K562 (cell line): ENCODE results near the gene EN1. TPM values are rescaled to one million over a fixed set of nuclear protein-coding genes. Genes with fewer than 3 reads are reported as not detected.

Experiments
- CHD2 ChIP-seq: IDR thresholded peaks from 2 replicates; pipeline ENCODE4 v1.6.1; 2011; ENCODE audit warnings: low read depth, low read length
- ETV5 ChIP-seq: sonication (generic); formaldehyde crosslinking; IDR thresholded peaks from 2 replicates; pipeline ENCODE4 v1.4.0; 2020; ENCODE audit warnings: low read depth, mild to moderate bottlenecking, missing genetic modification reagents
- GABPB1 ChIP-seq: sonication (generic); formaldehyde crosslinking; IDR thresholded peaks from 2 replicates; pipeline ENCODE4 v1.8.0; 2022; ENCODE audit warnings: mild to moderate bottlenecking, missing genetic modification reagents
- JUND ChIP-seq, 2 experiments: IDR thresholded peaks; 2 replicates in 1 of 2; 3 replicates in 1 of 2; pipeline ENCODE4 v1.6.1; 2011; ENCODE audit warnings: borderline replicate concordance in 2 of 2, low read depth in 2 of 2, low read length in 2 of 2, improper control_type of control experiment in 1 of 2, missing biosample characterization in 1 of 2, missing genetic modification characterization in 1 of 2, missing genetic modification reagents in 1 of 2
- KHSRP ChIP-seq: fragments of 450-650 bp; IDR thresholded peaks from 2 replicates; pipeline ENCODE4 v1.6.1; 2017
- L3MBTL2 ChIP-seq: fragments of 450-650 bp; IDR thresholded peaks from 2 replicates; pipeline ENCODE4 v1.6.1; 2016; ENCODE audit warnings: mild to moderate bottlenecking, moderate library complexity
- LCOR ChIP-seq: sonication (generic); formaldehyde crosslinking; IDR thresholded peaks from 2 replicates; pipeline ENCODE4 v1.8.0; 2022; ENCODE audit warnings: mild to moderate bottlenecking, missing genetic modification reagents
- RBM17 ChIP-seq: fragments of 200-400 bp; formaldehyde crosslinking; IDR thresholded peaks from 2 replicates; pipeline ENCODE4 v1.6.1; 2017; ENCODE audit warnings: low read depth, mild to moderate bottlenecking, low read length, borderline replicate concordance
- STAT5A ChIP-seq: IDR thresholded peaks from 2 replicates; pipeline ENCODE4 v1.6.1; 2012; ENCODE audit warnings: low read length, inconsistent platforms, borderline replicate concordance
- YBX1 ChIP-seq: fragments of 450-650 bp; IDR thresholded peaks from 2 replicates; pipeline ENCODE4 v1.7.1; 2016; ENCODE audit warnings: mild to moderate bottlenecking
- YY1 ChIP-seq, 3 experiments: IDR thresholded peaks; 2 replicates each; pipeline ENCODE4 v1.6.1; 2011; ENCODE audit warnings: low read length in 2 of 3, mild to moderate bottlenecking in 2 of 3, moderate library complexity in 2 of 3, borderline replicate concordance in 1 of 3, control low read depth in 1 of 3, low read depth in 1 of 3; ENCODE audit not compliant: insufficient read depth in 3 of 3, insufficient replicate concordance in 2 of 3, control insufficient read depth in 1 of 3, insufficient read length in 1 of 3; ENCODE audit errors: extremely low read depth in 1 of 3
- ZBTB7A ChIP-seq: IDR thresholded peaks from 2 replicates; pipeline ENCODE4 v1.6.1; 2011; ENCODE audit warnings: low read depth, mild to moderate bottlenecking, low read length, moderate library complexity, borderline replicate concordance; ENCODE audit not compliant: control insufficient read depth
- ZNF384 ChIP-seq: IDR thresholded peaks from 2 replicates; pipeline ENCODE4 v1.6.1; 2012; ENCODE audit warnings: low read depth, low read length, improper control_type of control experiment
- polyA plus RNA-seq, 8 experiments: library from polyadenylated mRNA; depleted of rRNA in 4 of 8; stranded (reverse) in 5 of 8; unstranded in 3 of 8; fragments of >200 nt; fragmentation: Nextera tagmentation in 2 of 8; fragmentation: Illumina TruSeq in 1 of 8; extraction: Ambion mirVana in 2 of 8; extraction: Trizol in 1 of 8; gene quantifications; 2 replicates each; pipeline versions ENCODE4 v1.2.1 to v1.2.3, GENCODE V29; 2011 to 2014; ENCODE audit warnings: inconsistent platforms in 1 of 8, missing spikeins in 1 of 8
- total RNA-seq, 7 experiments: library from RNA; depleted of rRNA in 6 of 7; stranded (reverse); fragments of >200 nt in 6 of 7; fragmentation: Illumina TruSeq in 2 of 7; extraction: Trizol in 2 of 7; gene quantifications; 2 replicates each; pipeline versions ENCODE4 v1.2.1 to v1.2.3, GENCODE V29; 2011 to 2021; ENCODE audit warnings: low replicate concordance in 1 of 7
- TF ChIP-seq, protein P1 (sequence below): fragments of 450-650 bp; IDR thresholded peaks from 2 replicates; pipeline ENCODE4 v1.6.1; 2016; ENCODE audit warnings: mild to moderate bottlenecking, moderate library complexity
- TF ChIP-seq, protein P2 (sequence below): fragments of 450-650 bp; IDR thresholded peaks from 2 replicates; pipeline ENCODE4 v1.6.1; 2016; ENCODE audit warnings: antibody characterized with exemption

The EN1 gene
- total and polyA plus RNA-seq, 9 of the 15 experiments (the other 6 are each of a cell fraction or from before 2014, with no cell fraction given): 0.06 to 2.0 (median 0.51) TPM

DNA sequence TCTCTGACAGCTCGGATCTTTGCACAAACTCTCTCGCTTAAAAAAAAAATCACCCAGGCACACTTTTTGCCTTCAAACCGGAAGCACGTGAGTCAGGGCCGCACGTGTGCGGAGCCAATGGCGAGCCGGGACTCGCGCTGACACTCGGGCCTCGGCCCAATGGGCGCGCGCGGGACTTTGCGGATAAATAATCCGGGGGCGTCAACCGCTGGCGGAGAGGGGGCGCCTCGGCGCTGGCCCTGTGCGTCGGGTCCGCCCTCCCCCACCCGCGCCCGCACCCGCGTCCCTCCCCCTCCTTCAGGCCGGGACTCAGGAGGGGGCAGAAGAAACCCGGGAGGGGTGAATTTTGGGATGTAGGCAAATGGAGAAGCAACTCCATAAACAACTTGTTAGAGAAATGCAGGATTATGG, 319 bp upstream of the EN1 start (continued):
- TF ChIP-seq, protein P1, sequence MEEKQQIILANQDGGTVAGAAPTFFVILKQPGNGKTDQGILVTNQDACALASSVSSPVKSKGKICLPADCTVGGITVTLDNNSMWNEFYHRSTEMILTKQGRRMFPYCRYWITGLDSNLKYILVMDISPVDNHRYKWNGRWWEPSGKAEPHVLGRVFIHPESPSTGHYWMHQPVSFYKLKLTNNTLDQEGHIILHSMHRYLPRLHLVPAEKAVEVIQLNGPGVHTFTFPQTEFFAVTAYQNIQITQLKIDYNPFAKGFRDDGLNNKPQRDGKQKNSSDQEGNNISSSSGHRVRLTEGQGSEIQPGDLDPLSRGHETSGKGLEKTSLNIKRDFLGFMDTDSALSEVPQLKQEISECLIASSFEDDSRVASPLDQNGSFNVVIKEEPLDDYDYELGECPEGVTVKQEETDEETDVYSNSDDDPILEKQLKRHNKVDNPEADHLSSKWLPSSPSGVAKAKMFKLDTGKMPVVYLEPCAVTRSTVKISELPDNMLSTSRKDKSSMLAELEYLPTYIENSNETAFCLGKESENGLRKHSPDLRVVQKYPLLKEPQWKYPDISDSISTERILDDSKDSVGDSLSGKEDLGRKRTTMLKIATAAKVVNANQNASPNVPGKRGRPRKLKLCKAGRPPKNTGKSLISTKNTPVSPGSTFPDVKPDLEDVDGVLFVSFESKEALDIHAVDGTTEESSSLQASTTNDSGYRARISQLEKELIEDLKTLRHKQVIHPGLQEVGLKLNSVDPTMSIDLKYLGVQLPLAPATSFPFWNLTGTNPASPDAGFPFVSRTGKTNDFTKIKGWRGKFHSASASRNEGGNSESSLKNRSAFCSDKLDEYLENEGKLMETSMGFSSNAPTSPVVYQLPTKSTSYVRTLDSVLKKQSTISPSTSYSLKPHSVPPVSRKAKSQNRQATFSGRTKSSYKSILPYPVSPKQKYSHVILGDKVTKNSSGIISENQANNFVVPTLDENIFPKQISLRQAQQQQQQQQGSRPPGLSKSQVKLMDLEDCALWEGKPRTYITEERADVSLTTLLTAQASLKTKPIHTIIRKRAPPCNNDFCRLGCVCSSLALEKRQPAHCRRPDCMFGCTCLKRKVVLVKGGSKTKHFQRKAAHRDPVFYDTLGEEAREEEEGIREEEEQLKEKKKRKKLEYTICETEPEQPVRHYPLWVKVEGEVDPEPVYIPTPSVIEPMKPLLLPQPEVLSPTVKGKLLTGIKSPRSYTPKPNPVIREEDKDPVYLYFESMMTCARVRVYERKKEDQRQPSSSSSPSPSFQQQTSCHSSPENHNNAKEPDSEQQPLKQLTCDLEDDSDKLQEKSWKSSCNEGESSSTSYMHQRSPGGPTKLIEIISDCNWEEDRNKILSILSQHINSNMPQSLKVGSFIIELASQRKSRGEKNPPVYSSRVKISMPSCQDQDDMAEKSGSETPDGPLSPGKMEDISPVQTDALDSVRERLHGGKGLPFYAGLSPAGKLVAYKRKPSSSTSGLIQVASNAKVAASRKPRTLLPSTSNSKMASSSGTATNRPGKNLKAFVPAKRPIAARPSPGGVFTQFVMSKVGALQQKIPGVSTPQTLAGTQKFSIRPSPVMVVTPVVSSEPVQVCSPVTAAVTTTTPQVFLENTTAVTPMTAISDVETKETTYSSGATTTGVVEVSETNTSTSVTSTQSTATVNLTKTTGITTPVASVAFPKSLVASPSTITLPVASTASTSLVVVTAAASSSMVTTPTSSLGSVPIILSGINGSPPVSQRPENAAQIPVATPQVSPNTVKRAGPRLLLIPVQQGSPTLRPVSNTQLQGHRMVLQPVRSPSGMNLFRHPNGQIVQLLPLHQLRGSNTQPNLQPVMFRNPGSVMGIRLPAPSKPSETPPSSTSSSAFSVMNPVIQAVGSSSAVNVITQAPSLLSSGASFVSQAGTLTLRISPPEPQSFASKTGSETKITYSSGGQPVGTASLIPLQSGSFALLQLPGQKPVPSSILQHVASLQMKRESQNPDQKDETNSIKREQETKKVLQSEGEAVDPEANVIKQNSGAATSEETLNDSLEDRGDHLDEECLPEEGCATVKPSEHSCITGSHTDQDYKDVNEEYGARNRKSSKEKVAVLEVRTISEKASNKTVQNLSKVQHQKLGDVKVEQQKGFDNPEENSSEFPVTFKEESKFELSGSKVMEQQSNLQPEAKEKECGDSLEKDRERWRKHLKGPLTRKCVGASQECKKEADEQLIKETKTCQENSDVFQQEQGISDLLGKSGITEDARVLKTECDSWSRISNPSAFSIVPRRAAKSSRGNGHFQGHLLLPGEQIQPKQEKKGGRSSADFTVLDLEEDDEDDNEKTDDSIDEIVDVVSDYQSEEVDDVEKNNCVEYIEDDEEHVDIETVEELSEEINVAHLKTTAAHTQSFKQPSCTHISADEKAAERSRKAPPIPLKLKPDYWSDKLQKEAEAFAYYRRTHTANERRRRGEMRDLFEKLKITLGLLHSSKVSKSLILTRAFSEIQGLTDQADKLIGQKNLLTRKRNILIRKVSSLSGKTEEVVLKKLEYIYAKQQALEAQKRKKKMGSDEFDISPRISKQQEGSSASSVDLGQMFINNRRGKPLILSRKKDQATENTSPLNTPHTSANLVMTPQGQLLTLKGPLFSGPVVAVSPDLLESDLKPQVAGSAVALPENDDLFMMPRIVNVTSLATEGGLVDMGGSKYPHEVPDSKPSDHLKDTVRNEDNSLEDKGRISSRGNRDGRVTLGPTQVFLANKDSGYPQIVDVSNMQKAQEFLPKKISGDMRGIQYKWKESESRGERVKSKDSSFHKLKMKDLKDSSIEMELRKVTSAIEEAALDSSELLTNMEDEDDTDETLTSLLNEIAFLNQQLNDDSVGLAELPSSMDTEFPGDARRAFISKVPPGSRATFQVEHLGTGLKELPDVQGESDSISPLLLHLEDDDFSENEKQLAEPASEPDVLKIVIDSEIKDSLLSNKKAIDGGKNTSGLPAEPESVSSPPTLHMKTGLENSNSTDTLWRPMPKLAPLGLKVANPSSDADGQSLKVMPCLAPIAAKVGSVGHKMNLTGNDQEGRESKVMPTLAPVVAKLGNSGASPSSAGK: peak; percentile 74
- TF ChIP-seq RBM17 (no peak), ZNF384 (peak; percentile 91), YBX1 (no peak), LCOR (CRISPR knock-in tag) (peak; percentile 70), GABPB1 (CRISPR knock-in tag) (peak; percentile 80), YY1 (IDR thresholded peaks at IDR 0.05; ENCODE audit: borderline replicate concordance in 1 of 3, control insufficient read depth in 1 of 3, extremely low read depth in 1 of 3, insufficient read depth in 3 of 3, insufficient read length in 1 of 3, insufficient replicate concordance in 2 of 3, low read depth in 1 of 3, low read length in 2 of 3) (peak in 1 of 3 experiments; percentile 19), CHD2 (no peak), ZBTB7A (peak; percentile 48; the same call in 1 of the 2 replicates), JUND (IDR thresholded peaks at IDR 0.05; ENCODE audit: borderline replicate concordance, low read depth, low read length) (no peak), JUND (tag; IDR thresholded peaks at IDR 0.05; ENCODE audit: borderline replicate concordance, low read depth, low read length) (no peak), STAT5A (no peak), KHSRP (no peak), ETV5 (no peak), L3MBTL2 (peak; percentile 72; the same call in 1 of the 2 replicates)
- TF ChIP-seq, protein P2, sequence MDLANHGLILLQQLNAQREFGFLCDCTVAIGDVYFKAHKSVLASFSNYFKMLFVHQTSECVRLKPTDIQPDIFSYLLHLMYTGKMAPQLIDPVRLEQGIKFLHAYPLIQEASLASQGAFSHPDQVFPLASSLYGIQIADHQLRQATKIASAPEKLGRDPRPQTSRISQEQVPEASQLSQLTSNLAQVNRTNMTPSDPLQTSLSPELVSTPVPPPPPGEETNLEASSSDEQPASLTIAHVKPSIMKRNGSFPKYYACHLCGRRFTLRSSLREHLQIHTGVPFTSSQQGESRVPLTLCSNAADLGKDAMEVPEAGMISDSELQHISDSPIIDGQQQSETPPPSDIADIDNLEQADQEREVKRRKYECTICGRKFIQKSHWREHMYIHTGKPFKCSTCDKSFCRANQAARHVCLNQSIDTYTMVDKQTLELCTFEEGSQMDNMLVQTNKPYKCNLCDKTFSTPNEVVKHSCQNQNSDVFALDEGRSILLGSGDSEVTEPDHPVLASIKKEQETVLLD: no peak
